AG04450 (cell line): ENCODE results near the gene PKN1. TPM values are rescaled to one million over a fixed set of nuclear protein-coding genes. Genes with fewer than 3 reads are reported as not detected.

Experiments used
- CTCF ChIA-PET: fragments of 300-600, 350-600 bp; formaldehyde crosslinking; extraction: SDS; loops from one replicate; lab custom pipeline; 2022; ENCODE audit warnings: antibody characterized with exemption, inconsistent platforms; lab: Charles Lee
- POLR2A ChIA-PET: fragments of 350-600 bp; formaldehyde crosslinking; extraction: SDS; loops from one replicate; lab custom pipeline; 2021; ENCODE audit warnings: antibody characterized with exemption, inconsistent platforms; lab: Yijun Ruan, JAX
- DNase-seq: peaks from one replicate; pipeline ENCODE4 v3.0.0-alpha.2; 2011; ENCODE audit warnings: low read depth, low spot score
- H3K27ac ChIP-seq: one replicate; pipeline ENCODE4 v1.5.1; 2012; ENCODE audit warnings: low read depth, low read length, control low read depth
- H3K27me3 ChIP-seq: one replicate; pipeline ENCODE4 v1.6.0; 2012; ENCODE audit warnings: low read length; ENCODE audit not compliant: control insufficient read depth, insufficient read depth
- H3K4me3 ChIP-seq: 2 replicates; pipeline ENCODE4 v1.5.1; 2011; ENCODE audit warnings: mild to moderate bottlenecking, low read depth, low read length, control low read depth
- H3K9me3 ChIP-seq: 2 replicates; pipeline ENCODE4 v1.5.1; 2012; ENCODE audit warnings: low read length; ENCODE audit not compliant: control insufficient read depth, insufficient read depth
- polyA plus RNA-seq: library from polyadenylated mRNA; depleted of rRNA; stranded (reverse); fragments of >200 nt; gene quantifications from 2 replicates; pipeline ENCODE4 v1.2.3, GENCODE V29; 2011
- TF ChIP-seq, protein P1 (sequence below): IDR thresholded peaks from 2 replicates; pipeline ENCODE4 v1.5.1; 2011; ENCODE audit warnings: low read depth, low read length, control low read depth, inconsistent platforms

Gene PKN1
- polyA plus RNA-seq, 1 experiment = 37.5 TPM

DNA sequence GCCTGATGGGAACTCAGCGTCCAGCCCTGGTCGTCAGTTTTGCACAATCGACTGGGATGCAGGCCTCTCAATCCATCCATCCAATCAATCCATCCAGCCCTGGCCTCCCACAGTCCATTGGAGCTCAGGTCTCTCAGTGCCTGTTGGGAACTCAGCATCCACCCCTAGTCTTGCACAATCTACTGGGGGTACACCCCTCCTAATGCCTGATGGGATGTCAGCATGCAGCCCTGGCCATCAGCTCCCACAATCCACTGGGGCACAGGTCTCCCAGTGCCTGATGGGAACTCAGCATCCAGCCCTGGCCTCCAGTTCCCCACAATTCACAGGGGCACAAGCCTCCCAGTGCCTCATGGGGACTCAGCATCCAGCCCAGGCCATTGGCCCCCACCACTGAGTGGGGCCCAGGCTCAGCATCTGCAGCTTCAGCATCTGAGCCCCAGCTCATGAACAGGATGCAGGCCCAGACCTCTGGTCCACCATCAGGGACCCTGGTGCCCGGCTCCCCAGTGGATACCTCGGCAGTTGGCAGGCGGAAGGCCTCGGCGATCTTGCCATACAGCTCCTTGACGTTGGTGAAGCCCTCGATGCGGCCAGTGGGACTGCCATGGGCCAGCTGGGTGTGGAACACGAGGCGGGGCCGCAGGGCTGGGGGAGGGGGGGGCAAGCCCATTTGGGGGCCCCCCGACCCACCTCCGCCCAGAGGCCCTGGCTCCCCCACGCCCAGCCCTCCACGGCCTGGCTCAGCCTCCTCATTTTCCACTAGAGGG, 49.3 kb downstream of the PKN1 start:
- TF ChIP-seq, protein P1, sequence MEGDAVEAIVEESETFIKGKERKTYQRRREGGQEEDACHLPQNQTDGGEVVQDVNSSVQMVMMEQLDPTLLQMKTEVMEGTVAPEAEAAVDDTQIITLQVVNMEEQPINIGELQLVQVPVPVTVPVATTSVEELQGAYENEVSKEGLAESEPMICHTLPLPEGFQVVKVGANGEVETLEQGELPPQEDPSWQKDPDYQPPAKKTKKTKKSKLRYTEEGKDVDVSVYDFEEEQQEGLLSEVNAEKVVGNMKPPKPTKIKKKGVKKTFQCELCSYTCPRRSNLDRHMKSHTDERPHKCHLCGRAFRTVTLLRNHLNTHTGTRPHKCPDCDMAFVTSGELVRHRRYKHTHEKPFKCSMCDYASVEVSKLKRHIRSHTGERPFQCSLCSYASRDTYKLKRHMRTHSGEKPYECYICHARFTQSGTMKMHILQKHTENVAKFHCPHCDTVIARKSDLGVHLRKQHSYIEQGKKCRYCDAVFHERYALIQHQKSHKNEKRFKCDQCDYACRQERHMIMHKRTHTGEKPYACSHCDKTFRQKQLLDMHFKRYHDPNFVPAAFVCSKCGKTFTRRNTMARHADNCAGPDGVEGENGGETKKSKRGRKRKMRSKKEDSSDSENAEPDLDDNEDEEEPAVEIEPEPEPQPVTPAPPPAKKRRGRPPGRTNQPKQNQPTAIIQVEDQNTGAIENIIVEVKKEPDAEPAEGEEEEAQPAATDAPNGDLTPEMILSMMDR = no peak
- ChIA-PET CTCF (interaction anchor here (3.7 kb wide), 1 partner anchor 10 kb away, joined by 22 read pairs; no protein-coding TSS in a partner anchor), POLR2A (no interaction called here)
- Histone ChIP-seq H3K27ac (no peak overlapping the region), H3K9me3 (no peaks in the 10 kb centered on the region; the same call in 1 of the 2 replicates), H3K27me3 (no peaks in the 10 kb centered on the region), H3K4me3 (no peak overlapping the region)
- DNase-seq = no peak

DNA sequence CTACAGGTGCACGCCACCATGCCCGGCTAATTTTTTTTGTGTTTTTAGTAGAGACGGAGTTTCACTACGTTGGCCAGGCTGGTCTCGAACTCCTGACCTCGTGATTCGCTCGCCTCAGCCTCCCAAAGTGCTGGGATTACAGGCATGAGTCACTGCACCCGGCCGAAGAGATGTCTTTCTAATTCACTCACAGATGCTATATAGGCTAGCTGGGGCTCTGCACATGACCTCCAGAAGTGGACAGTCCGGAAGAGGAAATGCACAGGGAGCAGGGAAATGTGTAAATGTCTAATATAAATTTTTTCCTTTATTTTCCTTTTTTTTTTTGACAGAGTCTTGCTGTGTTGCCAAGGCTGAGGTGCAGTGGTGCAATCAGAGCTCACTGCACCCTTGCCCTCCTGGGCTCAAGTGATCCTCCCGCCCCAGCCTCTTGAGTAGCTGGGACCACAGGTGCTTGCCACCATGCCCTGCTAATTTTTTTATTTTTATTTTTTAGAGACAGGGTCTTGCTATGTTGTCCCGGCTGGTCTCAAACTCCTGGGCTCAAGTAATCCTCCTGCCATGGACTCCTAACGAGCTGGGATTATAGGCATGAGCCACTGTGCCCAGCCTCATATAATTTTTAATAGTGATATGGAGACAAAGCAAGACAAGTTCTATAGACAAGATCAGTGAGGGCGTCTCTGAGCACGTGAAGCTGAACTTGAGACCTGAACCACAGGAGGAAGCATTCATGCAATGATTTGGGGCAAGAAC, 54.4 kb downstream of the PKN1 start:
- no peak for DNase-seq
- no peak overlapping the region for H3K27ac ChIP-seq
- no peak overlapping the region for H3K4me3 ChIP-seq
- TF ChIP-seq, protein P1 = no peak
- POLR2A ChIA-PET = interaction anchor here (0.7 kb wide), 1 partner anchor 20 kb away, joined by 5 read pairs; no protein-coding TSS in a partner anchor
- H3K27me3 ChIP-seq = no peaks in the 10 kb centered on the region
- CTCF ChIA-PET = interaction anchor here (1.3 to 4.0 kb wide), 2 partner anchors 8 to 351 kb away, joined by 4 to 32 read pairs; partner anchors contain the start of gene ASF1B
- H3K9me3 ChIP-seq = no peaks in the 10 kb centered on the region; the same call in 1 of the 2 replicates

DNA sequence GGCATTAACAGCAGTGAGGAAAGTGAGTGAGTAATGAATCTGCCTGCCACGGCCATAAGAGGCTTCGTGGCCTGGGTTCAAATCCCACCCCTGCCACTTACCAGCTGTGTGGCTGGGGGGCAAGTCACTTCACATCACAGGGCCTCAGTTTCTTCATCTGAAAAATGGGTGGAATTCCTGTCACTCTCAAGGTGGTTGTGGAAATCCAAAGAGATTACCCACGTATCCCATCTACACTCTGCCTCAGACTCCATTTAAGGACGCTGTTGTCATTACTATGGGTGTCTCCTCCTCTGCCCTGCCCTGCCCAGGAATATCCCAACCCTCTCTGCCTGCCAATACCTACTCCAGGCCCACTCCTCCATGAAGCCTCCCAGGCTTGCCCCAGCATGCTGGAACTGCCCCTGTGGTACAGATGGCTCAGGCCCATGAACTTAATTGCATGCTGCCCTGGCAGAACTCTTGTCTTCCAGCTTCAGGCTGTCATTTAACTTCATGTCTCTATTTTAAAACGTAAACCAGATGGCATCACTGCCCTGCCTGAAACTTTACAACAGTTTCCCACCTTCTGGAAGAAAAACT, 59.7 kb downstream of the PKN1 start:
- no peaks in the 10 kb centered on the region for H3K9me3 ChIP-seq
- TF ChIP-seq, protein P1 = no peak
- ChIA-PET POLR2A (no interaction called here), CTCF (interaction anchor here (1.1 to 1.3 kb wide), 2 partner anchors 12 to 356 kb away, joined by 4 to 5 read pairs; partner anchors contain the start of gene ASF1B)
- no peak overlapping the region for H3K27ac ChIP-seq
- no peak for DNase-seq
- no peak overlapping the region for H3K4me3 ChIP-seq
- H3K27me3 ChIP-seq = no peaks in the 10 kb centered on the region

DNA sequence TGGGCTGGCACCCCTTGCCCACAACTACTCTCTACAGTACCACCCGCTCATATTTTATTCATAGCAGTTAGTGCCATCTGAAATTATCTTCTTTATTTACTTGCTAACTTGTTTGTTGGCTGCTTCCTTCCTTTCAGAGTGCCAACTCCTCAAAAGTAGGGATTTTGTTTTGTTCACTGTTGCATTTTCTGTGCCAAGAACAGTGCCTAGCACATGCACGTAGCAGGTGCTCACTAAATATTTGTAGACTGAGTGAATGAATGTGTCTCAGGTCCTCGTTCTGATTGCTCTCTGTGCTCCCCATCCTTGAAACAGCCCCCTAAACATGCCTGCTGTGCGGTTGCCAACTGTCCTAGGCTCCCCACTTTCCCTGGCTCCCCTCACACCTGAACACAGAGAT, 61.3 kb downstream of the PKN1 start:
- H3K9me3 ChIP-seq = no peaks in the 10 kb centered on the region
- no peak overlapping the region for H3K27ac ChIP-seq
- ChIA-PET POLR2A (no interaction called here), CTCF (interaction anchor here (3.8 kb wide), 1 partner anchor 14 kb away, joined by 30 read pairs; no protein-coding TSS in a partner anchor)
- no peak for DNase-seq
- no peaks in the 10 kb centered on the region for H3K27me3 ChIP-seq
- TF ChIP-seq, protein P1 = no peak
- H3K4me3 ChIP-seq = peak overlapping the region; percentile 78
